HUDEP-2 (cell line): Measurements from ENCODE around the gene LMO7.
"Not testable (repeated sequence)": the region's sequence is repeated elsewhere in the genome, so short reads cannot be mapped to it uniquely, and the experiment has no call there.

Experiments used
- DNase-seq, 76 experiments: peaks; one replicate each; lab custom pipeline; 2025; ENCODE audit not compliant: unreplicated experiment in 76 of 76; lab: John Stamatoyannopoulos, UW

LMO7 gene

DNA sequence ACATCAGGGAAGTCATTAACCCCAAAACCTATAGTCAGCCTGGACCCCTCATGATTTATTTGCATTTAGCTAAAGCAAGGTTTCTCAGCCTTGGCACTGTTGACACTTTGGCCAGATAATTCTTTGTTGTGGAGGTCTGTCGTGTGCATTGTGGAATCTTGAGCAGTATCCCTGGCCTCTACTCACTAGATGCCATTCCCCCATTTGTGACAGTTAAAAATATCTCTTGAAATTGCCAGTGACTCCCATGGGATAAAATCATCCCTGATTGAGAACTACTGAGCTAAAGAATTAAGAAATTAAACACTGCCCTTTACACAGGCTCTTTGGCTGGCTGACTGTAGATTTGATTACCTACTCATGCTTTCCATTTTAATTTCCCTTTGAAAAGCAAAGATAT, 102.7 kb downstream of the LMO7 start:
- DNase-seq = no peak

GRCh38 chr13:75739244-75739868, 103.2 kb downstream of the LMO7 start:
- DNase-seq = no peak

GRCh38 chr13:75740031-75740430, 103.9 kb downstream of the LMO7 start:
- DNase-seq = no peak

GRCh38 chr13:75743072-75743471, 106.9 kb downstream of the LMO7 start:
- not testable (repeated sequence) for DNase-seq

DNA sequence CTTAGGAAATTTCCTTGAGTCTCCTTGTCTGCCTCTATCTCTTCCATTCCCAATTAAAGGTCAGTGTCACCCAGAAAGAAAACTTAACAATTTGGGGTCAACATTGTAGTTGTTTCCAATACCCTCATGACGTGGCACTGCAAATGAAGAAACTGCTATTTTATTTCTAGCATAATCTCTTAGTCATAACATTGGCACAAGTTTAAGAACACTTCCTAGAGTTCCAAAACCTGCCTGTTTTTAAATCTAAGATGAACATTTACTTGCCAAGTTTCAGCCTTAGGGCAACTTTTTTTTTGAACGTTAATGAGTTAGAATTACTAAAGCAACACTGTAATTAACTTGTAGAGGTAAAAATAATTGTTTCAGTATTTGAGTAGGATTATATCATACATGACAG, 108.0 kb downstream of the LMO7 start:
- DNase-seq = no peak

DNA sequence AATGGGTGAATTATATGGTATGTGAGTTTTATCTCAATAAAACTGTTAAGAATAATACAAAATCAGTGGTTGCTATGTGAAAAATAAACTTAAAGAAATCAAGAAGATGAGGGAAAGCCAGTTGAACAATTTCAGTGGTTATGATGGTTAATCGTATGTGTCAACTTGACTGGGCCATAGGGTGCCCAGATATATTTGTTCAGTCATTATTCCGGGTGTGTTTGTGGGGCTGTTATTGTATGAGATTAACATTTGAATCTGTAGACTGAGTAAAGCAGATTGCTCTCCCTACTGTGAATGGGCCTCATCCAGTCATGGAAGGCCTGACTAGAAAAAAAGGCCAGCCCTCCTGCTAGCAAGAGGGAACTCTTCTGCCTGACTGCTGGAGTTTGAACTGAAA, 109.3 kb downstream of the LMO7 start:
- DNase-seq = no peak

DNA sequence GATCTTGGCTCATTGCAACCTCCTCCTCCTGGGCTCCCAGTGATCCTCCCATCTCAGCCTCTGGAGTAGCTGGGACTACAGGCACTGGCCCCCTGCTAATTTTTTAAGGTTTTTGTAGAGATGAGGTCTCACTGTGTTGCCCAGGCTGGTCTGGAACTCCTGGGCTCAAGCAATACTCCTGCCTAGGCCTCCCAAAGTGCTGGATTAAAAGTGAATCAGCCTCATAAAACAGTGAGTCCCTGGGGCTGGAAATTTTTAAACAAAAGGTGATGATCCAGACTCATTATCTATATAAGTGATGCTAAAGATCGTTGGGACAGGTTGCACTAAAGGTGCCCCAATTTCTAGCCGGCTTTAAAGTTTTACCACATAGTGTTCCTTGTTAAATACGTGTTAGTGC, 112.7 kb downstream of the LMO7 start:
- DNase-seq = no peak

DNA sequence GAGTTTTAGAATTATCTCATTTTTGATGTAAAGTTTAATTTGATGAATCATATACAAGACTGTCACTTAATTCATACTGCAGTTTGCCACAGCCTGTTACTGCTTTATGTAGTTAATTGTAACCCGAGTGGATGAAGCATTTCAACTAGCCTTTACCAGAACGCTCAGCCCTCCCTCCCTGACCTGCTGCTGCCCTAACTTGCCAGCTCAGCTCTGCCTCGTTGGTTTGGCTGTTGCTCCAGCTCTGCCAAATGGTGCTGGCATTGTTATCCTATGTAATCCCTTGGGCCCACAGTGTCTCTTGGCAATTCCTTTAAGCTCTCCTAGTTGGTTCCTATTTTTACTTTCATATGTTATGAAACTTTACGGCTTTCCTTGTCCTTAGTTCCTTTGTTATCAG, 113.3 kb downstream of the LMO7 start:
- no peak for DNase-seq

GRCh38 chr13:75751350-75751749, 115.2 kb downstream of the LMO7 start:
- no peak for DNase-seq

- DNase-seq = no peak
Observed at GRCh38 chr13:75752826-75753225, 116.7 kb downstream of the LMO7 start.

- no peak for DNase-seq
Observed at GRCh38 chr13:75754936-75755335, 118.8 kb downstream of the LMO7 start.

DNA sequence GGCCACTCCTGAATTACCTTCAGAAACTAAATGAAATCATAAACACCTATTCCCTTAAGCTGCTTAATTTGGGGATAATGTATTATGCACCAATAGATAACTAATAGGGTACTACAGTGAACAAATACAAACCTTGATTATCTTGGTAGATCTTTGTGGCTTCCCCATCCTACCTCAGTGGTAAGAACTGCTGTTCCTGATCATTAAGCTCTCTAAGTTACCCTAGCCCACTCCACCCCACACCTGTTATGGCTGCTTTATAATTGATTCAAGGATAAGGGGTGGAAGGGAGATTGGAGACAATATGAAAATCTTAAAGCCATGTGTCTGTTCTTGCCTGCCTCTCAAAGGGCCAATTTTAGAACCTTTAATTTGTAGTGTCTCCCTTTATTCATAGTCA, 121.2 kb downstream of the LMO7 start:
- DNase-seq = no peak

DNA sequence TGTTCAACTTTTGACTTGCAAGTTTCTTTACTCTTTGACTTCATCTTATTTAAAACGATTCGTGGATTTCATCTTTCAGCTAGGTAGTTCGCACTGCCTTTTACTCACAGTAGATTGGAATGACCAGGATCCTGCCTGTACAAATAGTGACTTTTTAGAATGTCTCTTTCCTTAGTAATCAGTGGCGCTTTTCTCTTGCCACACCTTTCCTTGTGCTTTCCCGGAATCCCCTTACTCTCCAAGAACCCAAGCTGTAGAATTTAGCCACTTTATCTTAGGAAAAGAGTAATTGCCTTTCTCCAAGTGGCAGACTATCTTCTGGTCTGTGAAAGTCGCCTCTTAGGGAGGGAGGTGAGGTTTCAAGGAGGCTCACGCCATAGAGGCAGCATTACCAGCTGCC, 123.4 kb downstream of the LMO7 start:
- DNase-seq = no peak

DNA sequence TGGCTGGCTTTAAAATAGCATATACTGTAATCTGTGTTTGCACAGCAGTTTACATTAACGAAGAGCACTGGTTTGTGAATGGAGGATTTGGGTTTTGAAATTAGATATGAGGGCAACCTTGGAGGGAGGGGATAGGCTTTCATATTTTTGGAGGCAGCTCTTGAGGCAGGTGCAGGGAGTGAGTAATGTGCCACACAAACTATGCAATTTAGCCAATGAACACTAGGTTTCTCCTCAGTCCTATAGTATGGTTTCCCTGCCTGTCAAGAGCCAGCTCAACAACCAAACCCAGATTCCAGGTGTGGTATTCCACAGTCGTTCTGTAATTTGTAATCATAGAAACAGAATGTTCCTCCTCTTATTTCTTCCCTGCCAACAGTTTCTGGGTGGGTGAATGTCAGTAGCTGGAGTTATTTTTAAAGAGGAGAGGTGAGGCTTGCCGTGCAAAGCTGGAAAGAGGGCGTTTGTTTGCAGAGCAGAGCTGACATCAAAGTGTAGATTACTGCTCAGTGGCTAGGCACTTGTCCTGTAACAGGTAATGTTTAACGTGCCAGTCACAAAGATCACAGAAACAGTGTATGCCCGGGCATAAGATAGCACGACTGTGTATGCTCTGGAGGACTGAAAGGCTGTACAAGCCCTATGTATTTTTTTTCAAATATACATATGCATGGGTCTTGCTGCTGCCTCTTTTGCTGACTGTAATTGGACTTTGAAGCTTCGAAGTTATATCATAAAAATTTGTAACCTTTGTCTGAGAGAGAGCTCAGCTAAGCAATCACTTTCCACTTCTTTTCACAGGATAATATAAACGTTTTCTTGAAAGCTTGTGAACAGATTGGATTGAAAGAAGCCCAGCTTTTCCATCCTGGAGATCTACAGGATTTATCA, 124.2 kb downstream of the LMO7 start:
- no peak for DNase-seq

GRCh38 chr13:75761369-75761768, 125.2 kb downstream of the LMO7 start:
- DNase-seq = no peak

- no peak for DNase-seq
Observed at GRCh38 chr13:75762076-75762937, 126.2 kb downstream of the LMO7 start.

GRCh38 chr13:75762955-75763354, 126.8 kb downstream of the LMO7 start:
- DNase-seq = no peak

DNA sequence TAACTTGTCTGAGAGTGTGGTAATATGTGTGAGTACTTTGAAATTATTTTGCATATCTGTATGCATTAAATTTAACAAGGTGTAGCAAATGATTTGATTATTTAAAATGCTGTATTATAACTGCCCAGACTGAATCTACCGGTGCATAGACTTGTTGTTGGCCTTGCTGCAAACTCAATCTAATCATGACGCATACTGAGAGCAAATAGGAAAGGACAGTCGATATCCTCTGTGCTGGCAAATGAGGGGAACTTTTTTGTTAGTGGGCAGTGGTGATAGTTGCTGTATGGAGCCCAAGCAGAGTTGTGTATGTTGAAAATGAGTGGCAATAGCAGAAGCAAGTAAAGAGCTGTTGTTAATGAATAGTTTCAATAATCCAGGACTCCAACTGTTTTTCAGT, 127.4 kb downstream of the LMO7 start:
- DNase-seq = no peak

DNA sequence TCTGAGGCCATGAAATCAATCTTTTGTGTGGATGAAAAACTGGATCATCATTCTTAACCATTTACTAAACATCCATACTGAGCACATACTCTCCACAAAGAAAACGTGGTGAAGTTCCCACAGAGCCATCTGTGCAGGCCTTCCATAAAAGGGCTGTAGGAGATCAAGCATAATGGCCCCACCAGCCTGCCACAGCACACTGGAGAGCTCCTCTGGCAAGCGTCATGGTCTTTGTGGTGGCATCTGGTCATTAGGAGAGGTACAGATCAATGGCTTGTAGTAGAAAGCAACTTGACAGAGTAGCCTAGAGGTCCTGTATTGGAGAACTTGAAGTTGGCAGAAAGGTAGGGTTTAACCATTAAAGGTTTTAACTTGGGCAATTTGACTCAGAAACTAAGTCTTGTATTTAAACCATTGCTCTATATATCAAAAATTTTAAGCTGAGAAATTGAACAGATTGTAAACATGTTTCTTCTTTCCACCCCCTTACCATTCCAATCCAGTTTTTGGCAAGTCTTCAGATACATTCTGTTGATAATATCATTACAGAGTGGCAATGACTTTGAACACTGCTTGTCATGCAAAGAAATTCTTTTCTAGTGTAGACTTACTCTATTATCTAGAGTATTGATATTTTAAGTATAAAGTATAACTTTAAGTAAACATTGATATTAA, 128.3 kb downstream of the LMO7 start:
- DNase-seq = no peak

DNA sequence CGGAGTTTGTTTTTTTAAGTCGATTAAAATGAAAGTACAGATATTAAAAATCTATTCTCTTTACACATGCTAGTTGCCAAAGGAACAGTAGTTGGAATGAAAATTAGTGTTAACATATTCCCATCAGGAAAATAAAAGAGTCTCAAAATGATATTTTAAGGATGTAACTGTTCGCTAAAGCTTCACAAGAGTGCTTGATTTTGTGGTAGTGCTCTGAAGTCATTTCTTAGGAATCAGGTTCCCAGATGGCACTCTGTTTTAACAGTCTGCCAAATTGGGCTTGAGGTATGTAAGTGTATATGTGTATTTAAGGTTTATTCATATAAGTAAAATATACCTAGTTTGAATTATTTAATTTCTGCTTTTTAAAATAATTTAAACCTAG, 128.8 kb downstream of the LMO7 start:
- no peak for DNase-seq

DNA sequence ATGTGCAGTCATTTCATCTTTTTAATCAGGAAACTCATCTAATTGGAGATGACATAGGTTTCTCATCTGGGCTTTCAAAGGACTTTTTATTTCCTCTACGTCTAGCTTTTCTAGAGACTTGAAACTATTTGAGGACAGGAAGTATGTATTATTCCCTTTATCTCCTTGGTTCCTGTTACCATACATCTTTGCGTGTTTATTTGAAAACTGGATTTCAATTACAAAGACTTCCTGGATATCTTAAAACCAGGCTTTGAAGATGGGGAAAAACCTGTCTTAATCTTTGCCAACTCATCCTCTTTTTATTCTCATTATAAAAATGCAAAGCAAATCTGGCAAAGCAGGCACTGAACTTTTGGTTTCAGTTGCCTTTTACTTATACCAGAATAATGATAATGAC, 130.5 kb downstream of the LMO7 start:
- no peak for DNase-seq
